ENCODE data around the gene PDE10A. TPM values are rescaled to one million over a fixed set of nuclear protein-coding genes. Genes with fewer than 3 reads are reported as not detected.
"Not testable (repeated sequence)": the region's sequence is repeated elsewhere in the genome, so short reads cannot be mapped to it uniquely, and the experiment has no call there.

Gene PDE10A
- total RNA-seq, 1 donor from 2014 or later, result 15.8 TPM

DNA sequence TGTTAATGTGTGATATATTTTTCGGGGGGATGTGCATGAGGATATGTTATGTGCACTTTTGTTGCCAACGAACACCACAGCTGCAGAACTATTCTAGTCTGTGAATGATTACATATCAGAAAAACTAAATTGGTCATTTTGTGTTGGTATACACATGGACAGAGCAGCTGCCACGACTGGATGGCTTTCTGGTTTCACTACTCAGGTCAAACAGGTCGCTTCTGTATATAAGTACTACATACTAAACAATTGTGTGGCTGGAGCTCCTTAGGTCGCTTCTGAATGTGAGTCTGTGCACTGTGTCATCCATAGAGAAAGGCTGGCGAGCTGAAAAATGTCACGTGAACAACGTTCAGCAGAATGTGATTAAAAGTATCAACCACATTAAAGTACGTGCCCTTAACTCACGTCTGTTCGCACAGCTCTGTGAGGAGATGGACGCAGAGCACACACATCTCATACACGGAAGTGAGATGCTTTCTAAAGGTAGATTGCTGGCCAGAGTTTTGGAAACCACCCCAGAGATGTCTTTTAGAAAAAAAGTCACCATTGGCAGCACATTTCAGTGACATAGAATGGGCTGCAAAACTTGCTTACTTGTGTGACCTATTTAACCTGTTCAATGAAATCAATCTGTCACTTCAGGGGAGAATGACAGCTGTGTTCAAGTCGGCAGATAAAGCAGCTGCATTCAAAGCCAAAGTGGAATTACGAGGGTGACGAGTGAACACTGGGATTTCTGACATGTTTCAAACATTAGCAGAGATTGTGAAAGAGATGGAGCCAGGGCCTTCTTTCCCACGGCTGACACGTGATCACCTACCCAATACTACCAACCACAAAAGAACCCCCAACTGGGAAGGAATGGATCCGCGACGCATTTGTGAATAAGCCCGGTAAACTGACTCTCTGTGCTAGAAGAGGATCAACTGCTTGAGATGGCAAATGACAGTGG is 176.6 kb downstream of the PDE10A start:
- DNase-seq (ENCODE audit: low read depth), result peak; percentile 72

DNA sequence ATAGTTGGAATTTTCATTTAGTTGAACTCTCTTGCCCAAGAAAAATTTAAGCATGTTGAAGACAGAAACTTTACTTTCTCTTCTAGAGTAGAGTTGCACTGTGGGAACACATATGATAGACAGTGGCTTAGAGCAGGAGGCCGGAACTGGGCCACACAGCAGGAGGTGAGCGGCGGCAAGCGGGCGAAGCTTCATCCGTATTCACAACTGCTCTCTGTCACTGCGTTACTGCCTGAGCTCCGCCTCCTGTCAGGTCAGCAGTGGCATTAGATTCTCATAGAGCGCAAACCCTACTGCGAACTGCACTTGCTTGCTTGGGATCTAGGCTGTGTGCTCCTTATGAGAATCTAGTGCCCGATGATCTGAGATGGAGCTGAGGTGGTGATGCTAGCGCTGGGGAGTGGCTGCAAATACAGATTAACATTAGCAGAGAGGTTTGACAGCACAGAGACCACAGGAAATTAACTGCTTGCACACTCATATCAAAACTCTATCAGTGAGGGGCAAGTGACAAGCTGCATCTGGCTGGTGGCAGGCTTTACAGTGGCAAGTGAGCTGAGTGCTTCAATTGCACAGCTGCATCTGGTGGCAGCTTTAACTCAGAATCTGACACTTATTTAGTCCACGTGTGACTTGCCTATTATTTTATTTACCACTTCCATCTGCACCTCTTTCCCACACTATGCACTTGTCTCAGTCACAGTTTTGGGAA is 178.7 kb downstream of the PDE10A start:
- DNase-seq (ENCODE audit: low read depth), result no peak

DNA sequence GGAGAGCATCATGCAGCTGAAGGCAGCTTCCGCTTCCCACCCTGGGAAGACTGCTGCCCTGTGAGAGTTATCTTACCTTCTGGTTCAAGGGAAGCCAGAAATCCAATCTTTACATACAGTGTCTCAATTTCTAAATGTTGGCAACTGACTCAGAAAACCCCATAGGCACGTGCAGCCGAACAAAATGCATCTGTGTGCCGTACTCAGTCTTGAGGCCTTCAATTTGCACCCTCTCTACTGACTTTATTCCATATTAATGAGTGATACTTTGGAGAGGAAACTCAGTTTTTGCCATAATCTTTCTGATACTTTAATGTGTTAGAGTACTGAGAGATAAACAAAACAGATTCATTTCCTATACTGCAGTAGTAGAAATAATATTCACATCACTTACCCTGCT is 181.1 kb downstream of the PDE10A start:
- DNase-seq (ENCODE audit: low read depth), result no peak

DNA sequence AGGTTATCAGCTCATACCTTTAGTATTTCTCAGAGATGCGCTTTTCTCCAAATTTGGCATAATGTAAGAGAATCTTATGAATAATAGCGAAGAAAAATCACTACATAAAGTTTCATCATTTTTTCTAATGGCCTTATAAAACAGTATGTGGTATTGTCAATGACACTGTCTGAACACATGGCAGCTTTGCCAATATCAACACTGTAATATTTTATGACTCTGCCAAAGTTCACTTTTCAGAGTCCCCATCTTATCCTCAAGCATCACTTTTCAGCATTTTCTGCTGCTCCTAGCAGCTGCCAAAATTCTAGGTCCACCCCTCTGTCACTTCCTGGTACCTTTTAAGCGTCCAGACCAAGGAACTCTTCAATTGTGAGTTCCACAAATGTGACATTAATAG is 182.1 kb downstream of the PDE10A start:
- no peak for DNase-seq (ENCODE audit: low read depth)

DNA sequence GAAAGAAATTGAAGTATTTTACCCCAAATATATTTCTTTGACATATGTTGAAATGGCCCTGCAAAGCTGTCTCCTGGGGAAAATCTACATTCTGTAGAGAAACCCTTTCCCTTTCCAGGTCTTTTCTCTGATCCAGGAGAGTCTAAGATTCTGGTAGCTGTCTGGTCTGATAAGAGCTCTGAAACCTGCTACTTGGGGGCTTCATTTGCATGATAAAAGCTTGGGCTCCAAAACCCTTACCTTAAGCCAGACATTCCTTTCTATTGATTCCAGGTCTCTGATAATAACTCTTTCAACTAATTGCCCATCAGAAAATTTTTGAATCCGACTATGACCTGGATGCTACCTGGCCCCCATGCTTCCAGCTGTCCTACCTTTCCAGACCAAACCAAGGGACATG is 184.5 kb downstream of the PDE10A start:
- no peak for DNase-seq (ENCODE audit: low read depth)

DNA sequence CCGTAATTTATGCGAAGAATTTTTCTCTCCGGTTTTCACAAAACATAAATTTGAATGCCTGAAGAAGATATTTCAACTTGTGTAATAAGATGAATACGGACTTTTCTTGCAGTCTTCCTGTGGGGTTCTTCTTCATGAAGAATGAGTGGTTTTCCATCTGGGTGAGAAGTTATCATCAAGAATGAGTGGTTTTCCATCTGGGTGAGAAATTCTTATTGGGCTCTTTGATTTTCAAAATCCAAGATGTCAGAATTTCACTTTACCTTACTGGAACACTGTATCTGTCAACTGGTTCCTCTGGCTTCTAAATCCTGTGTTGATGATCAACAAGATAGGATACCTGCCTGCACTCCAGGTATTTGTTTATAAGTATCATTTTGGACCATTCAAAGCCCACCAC is 193.6 kb downstream of the PDE10A start:
- no peak for DNase-seq (ENCODE audit: low read depth)

DNA sequence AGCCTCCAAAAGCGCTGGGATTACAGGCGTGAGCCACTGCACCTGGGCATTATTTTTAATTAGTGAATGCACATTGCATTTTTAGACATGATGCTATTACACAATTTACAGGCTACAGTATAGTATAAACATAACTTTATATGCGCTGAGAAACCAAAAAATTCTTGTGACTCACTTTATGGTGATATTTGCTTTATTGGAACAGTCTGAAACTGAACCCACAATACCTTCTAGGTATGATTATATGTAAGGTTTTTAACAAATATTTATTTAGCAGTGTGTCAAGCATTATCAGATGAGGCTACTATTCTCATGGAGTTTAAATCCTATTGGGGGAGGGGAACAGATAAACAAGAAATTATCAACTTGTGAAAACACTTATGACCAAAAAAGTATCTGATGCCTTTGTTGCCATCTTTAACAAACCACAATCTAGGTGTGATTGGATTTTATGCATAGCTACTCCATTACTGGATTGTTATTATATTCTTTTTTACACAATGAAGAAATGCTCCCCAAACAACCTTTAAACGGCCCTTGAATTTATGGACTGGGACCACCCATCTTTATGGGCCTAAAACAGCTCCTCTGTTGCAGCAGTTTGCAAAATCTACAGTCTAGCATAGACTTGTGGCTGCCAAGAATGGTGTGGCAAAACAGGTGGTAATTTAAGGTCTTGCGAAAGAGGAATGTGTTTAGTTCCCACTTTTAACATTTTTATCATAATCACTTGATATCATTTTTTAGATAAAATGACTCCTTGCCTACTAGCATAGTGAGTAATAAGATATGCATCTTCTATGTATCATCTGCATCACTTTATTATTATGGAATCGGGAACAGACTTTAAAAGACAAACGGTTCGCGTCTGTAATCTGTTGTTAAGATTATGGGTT is 194.5 kb downstream of the PDE10A start:
- no peak for DNase-seq (ENCODE audit: low read depth)

DNA sequence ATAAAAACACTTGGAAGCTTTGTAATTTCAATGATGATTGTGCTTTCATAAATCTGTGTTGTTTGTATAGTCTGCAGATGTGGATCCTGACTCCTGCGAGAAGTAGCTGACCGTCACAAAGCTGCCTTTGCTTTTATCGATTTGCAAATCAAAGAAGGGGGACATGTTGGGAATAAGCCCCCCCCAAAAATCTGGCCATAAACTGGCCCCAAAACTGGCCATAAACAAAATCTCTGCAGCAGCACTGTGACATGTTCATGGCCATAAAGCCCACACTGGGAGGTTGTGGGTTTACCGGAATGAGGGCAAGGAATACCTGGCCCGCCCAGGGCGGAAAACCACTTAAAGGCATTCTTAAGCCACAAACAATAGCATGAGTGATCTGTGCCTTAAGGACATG is 199.5 kb downstream of the PDE10A start:
- not testable (repeated sequence) for DNase-seq (ENCODE audit: low read depth)

DNA sequence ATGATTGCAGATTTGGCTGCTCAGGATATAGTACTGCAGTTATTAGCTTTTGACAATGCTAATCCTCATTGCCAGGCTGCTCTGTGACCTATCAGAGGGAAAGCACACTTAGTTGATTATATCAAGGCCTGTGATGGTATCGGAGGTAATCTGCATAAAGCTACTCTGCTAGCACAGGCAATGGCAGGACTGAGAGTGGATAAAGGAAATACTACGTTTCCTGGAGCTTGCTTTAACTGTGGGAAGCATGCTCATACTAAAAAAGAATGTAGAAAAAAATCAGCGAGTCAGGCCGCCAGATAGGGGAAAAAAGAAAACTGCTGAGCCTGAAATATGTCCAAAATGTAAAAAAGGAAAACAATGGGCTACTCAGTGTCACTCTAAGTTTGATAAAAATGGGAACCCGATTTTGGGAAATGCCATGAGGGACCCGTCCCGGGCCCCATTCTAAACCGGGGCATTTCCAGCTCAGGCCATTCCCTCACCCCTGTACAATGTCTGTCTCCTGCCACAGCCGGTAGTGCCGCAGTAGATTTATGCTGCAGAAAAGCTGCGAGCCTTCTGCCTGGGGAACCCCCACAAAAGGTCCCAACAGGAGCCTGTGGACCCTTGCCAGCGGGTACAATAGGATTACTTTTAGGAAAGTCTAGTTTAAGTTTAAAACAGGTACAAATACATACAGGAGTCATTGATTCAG is 203.3 kb downstream of the PDE10A start:
- DNase-seq (ENCODE audit: low read depth), result not testable (repeated sequence)

DNA sequence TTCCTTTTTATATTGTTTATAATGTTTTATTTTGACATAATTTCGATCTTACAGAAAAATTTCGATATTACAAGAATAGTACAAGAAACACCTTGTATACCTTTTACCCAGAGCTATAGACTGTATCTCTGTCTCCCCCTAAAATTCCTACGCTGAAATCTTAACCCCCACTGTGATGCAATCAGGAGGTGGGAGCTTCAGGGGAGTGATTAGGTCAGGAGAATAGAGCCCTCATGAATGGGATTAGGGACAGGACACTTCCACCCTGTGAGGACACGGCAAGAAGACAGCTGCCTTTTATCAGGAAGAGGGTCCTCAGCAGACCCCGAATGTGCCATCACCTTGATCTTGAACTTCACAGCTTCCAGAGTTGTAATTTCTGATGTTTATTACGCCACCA is 204.9 kb downstream of the PDE10A start:
- DNase-seq (ENCODE audit: low read depth), result no peak

DNA sequence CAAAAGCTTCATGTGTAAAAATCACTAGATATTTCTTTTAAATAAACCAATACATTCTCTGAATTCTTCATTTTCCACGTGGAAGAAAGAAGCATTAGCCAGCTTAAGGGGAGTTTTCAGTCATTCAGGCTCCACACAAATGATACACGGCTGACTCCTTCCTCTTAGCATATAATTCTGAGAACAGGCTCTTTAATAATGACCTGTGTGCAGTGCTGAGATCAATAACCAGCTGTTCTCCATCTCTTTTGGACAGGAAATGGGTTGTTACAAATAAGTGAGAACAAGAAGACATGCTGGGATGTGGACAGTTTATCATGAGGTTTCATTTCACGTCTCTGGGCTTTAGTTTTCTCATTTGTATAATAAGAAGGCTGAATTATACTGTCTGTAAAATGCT is 206.8 kb downstream of the PDE10A start:
- DNase-seq (ENCODE audit: low read depth), result no peak

DNA sequence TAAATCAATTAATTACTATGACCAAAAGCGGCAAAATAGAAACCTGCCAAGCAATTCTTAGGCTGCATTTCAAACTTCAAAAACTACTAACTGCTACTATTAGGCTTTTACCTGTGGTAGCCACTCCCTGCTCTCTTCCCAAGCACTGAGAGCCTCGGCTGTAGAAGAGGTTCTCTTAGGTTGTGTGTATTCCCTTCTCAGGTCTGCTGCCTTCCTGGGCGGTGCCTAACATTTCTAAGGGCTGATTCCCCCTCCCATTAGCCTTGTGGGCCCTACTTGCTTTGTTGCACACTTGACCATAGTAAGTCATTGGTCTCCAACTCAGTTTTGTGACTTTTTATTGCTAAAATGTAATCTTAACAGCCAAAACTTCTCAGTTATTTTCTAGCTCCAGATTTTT is 207.6 kb downstream of the PDE10A start:
- no peak for DNase-seq (ENCODE audit: low read depth)

DNA sequence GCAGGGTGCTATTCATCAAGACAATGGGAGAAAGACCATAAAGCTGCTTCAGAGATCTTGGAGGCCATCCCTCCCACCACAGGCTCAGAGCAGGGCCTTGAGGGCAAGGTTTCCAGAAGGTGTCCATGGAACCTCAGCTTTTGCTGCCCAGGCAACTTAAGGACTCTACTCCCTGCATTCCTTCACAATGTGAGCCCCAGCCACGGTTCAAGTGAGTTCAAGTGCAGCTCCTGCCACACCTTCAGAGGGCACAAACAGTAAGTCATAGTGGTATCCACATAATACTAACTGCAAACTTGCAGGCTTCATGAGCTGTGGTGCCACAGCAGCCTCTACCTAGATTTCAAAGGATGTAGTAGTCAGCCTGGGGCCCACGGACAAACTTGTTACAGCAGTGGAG is 209.6 kb downstream of the PDE10A start:
- DNase-seq (ENCODE audit: low read depth), result no peak

DNA sequence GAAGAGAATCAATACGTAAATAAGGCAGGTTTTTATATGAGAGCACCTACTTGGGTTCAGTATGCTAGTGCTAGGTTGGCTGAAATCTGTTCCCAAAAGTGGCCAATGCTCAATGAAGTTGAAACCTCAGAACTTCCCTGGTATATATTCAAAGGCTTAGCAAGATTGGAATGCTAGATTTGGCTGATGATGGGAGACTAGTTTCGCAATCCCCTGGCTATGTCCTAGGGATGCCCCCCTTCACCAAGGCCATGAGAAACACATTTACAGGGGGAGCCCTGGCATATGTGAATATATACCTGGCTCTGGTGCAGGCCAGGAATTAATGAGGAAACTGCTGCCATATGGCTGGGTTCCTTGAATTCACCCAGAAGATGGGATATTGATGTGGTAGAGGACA is 211.2 kb downstream of the PDE10A start:
- no peak for DNase-seq (ENCODE audit: low read depth)

DNA sequence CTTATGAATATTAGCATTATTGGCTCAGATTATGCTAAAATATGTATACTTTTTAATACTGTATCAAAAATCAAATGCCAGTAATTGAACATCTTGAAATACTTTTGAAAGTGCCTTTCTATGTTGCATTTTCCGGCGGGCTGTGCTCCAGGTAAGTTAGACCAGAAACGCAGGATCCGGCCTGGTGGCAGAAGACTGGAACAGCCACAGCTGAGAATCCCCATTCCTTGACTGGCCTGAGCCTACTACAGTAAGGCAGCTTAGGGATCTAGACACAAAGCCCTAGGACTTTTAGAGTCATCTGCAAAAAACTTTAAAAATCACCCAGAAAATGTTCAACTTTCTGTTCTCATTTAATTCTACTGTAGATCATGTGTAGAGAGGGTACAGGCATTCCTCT is 214.8 kb downstream of the PDE10A start:
- no peak for DNase-seq (ENCODE audit: low read depth)

DNA sequence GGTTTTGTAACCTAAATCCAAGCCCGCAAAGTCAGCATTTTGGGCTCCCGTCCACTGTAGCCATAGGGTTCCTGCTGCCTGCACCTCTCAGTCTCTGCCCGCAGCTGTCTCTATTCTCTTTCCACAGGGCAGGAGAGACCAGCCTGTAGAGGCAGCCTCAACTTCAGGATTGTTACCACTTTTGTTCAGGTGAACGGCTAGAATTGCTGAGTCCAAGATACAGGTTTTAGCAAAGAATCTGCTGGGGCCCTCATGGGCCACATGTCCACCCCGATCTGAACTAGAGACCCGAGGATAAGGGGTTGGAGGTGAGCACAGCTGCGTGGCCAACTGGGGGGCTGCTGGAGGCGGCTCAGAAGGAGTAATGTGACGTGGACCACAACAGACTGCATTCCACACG is 215.9 kb downstream of the PDE10A start:
- no peak for DNase-seq (ENCODE audit: low read depth)

DNA sequence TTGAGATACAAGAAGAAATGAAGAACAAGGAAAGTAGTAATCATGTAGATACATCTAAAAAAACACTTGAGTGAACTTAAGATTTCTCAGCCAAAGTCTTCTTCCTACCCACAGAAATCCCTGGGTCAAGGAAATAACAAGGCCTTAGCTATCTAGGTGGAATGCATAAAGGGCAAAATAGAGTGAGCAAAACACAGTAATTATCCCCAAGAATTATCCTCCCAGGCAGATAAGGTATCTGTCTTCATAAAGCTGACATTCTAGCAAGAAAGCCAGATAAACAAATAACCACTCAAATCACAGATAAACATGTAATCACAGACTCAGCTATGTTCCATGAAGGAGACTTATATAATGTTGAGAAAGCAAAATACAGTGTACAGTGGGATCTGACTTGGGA is 216.7 kb downstream of the PDE10A start:
- DNase-seq (ENCODE audit: low read depth), result no peak

DNA sequence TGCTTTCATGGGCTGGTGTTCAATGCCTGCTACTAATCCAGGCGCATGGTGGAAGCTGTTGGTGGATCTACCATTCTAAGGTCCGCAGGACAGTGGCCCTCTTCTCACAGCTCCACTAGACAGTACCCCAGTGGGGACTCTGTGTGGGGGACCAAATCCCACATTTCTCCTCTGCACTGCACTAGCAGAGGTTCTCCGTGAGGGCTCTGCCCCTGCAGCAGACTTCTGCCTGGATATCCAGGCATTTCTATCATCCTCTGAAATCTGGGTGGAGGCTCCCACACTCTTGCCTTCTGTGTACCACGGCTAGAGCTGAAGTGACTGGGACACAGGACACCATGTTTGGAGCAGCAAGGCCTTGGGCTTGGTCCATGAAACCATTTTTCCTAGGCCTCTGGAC is 219.6 kb downstream of the PDE10A start:
- DNase-seq (ENCODE audit: low read depth), result no peak

DNA sequence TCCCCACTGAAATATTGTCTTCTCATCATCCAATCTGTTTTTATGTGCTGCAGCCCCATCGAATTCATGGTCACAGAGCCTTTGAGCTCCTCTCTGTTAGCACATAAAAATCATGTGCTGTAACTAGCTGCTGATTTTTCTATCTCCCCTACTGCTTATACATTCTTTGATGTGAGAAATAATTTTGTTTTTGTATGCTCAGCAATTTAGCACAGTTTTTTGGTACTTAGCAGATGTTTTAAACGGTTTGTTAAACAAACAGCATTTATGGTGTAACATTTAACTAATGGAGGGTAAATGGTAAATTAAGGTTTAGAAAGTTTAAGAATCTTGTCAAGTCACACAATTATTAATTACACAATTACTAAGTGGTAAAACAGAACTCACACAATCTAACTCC is 221.9 kb downstream of the PDE10A start:
- no peak for DNase-seq (ENCODE audit: low read depth)

DNA sequence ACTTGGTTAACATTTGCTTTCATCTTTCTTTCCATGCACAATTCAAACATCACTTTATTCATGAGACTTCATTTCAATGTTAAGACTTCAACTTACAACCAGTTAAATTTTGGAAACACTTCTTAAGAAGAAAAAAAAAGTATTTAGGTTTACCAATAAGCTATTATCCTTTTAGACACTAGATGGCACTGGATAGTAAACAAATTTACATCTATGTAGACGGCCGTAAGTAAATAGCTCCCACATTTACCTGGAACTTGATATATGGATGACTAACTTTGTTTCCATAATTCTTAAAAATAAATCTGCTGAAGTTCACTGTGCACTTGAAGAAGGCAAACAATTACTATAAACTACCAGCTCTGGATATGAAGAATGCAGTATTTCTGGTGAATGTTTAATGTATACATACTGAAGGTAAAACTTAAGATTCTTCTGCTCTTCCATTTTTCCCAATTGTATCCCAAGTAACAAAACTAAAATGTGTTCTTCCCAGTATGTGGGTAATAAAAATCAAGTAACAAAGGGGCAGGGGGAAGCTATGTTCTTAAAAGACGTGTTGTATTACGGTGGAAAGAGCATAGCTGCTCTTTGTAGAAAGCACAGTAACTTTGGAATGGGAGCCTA is 223.0 kb downstream of the PDE10A start:
- peak; percentile 62 for DNase-seq (ENCODE audit: low read depth)

Measured in myocyte (in vitro differentiated cells).